OCI-LY3 (cell line): Measurements from ENCODE around the gene NR4A1.

Experiments used
- EZH2phosphoT487 ChIP-seq: fragments of 200-600 bp; shearing (Covaris generic); IDR thresholded peaks from 2 replicates; pipeline ENCODE4 v1.6.1; 2018; ENCODE audit warnings: antibody characterized with exemption, mixed run types, low read depth
- TF ChIP-seq, protein P1 (sequence below): fragments of 200-600, 300-600 bp; sonication (generic); IDR thresholded peaks from 2 replicates; pipeline ENCODE4 v1.5.1; 2014; ENCODE audit warnings: antibody characterized with exemption, low read length, low read depth

DNA sequence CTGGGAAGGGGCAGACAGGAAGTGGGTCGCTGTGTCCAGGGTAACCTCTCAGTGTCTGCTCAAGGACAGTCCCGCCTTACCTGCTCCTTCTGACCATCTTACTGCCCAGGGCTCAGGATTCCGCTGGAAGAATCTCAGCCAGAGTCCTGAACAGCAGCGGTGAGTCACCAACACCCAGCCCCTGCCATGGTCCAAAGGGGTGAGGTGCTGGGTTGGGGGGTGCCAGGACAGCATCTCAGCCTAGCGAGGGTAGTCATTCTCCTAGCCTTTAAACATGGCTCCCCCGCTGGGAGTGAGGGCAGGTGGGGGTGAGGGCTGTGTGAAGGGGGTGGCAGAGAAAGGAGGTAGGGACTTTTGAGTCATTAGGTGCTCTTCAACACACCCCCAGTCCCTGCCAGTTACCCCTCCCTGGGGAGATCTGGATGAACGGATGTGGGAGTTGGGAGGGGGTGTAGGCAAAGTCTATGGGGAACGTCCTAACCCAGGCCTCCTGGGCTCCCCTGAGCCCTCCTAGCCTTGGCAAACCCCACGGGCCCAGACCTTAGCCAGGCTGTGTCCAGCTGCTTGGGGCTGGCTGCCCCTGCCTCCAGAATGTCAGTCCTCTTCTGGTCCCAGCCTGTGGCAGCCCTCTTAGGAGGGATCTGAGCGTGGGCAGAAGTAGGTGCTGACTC lies 42.0 kb upstream of the NR4A1 start:
- TF ChIP-seq, protein P1, sequence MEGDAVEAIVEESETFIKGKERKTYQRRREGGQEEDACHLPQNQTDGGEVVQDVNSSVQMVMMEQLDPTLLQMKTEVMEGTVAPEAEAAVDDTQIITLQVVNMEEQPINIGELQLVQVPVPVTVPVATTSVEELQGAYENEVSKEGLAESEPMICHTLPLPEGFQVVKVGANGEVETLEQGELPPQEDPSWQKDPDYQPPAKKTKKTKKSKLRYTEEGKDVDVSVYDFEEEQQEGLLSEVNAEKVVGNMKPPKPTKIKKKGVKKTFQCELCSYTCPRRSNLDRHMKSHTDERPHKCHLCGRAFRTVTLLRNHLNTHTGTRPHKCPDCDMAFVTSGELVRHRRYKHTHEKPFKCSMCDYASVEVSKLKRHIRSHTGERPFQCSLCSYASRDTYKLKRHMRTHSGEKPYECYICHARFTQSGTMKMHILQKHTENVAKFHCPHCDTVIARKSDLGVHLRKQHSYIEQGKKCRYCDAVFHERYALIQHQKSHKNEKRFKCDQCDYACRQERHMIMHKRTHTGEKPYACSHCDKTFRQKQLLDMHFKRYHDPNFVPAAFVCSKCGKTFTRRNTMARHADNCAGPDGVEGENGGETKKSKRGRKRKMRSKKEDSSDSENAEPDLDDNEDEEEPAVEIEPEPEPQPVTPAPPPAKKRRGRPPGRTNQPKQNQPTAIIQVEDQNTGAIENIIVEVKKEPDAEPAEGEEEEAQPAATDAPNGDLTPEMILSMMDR: no peak
- TF ChIP-seq EZH2phosphoT487: no peak
